HG03457 (cell line): ENCODE data around the gene MCL1.
"Not testable (repeated sequence)": the region's sequence is repeated elsewhere in the genome, so short reads cannot be mapped to it uniquely, and the experiment has no call there.

Source experiments
- ATAC-seq: cut with Tn5 transposase; IDR thresholded peaks from one replicate; pipeline ENCODE4 v1.9.1; 2021; ENCODE audit warnings: moderate number of reproducible peaks; ENCODE audit not compliant: unreplicated experiment

MCL1 gene

GRCh38 chr1:150579110-150579944 is at the start of gene MCL1:
Gene MCL1 (minus strand): TSS chr1:150579610. CDS start chr1:150579530, 80 bp downstream.
- ATAC-seq, result peak; percentile 70

DNA sequence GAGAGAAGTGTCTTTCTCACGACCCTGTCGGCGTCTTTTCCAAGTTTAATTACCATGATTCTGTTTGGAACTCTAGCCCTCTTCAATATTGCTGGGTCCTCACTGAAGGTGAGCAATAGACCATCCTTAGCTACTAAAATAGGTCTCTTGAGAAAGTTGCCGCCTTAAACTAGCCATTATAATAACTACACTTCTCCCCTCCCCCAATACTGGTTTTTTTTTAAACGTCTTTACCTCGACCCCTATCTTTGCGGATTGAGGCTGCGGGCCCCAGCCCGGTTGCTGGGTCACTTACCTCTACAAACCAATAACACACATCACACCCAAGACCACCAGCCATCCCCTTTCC is 49.3 kb upstream of the MCL1 start:
- ATAC-seq, result no peak

DNA sequence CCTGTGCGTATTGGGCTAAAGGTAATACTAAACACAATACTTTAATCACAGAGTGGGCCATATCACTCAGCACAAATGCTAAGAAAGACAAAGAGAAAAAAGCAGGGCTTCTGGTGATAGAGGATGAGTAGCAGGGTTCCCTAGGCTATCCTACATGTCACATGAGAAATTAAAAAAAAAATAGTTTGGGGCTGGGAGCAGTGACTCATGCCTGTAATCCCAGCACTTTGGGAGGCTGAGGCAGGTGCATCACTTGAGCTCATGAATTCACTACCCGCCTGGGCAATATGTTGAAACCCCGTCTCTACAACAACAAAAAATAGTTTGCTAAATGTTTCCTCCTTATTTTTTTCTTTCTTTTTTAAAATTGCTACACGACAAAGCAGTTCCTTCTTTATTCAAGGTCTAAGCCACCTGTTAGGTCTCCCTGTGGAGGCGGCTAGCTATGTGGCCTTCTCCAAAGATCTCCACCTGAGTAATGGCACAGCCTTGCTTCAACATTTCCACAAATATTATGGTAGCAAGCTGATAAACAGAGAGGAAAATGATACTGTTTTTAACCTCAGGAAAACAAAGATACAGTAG is 48.5 kb upstream of the MCL1 start:
- ATAC-seq, result no peak

GRCh38 chr1:150626150-150626549 is 46.7 kb upstream of the MCL1 start:
- no peak for ATAC-seq

GRCh38 chr1:150624546-150624945 is 45.1 kb upstream of the MCL1 start:
- not testable (repeated sequence) for ATAC-seq

DNA sequence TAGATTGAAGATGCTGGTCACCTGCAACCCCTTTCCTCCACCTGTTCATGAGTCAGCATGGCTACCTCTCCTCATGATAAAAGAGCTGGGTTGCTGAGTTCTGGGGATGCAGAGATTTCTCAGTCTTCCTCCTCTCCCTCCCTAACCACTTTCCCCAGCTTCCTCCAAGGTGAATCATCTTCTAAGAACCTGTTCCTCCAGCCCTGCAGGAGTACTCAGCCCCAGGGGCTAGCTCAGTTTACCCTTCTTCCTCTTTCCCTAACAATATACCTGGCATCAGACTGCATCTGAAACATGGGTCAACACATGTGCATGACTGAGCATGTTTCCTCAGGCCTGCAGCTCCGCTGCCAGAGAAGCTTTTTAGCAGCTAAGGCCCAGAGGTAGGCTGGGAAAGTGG is 44.7 kb upstream of the MCL1 start:
- ATAC-seq, result not testable (repeated sequence)

- ATAC-seq, result no peak
Observed at GRCh38 chr1:150622303-150622975, 43.0 kb upstream of the MCL1 start.

- ATAC-seq, result no peak
Observed at GRCh38 chr1:150621497-150622302, 42.3 kb upstream of the MCL1 start.

DNA sequence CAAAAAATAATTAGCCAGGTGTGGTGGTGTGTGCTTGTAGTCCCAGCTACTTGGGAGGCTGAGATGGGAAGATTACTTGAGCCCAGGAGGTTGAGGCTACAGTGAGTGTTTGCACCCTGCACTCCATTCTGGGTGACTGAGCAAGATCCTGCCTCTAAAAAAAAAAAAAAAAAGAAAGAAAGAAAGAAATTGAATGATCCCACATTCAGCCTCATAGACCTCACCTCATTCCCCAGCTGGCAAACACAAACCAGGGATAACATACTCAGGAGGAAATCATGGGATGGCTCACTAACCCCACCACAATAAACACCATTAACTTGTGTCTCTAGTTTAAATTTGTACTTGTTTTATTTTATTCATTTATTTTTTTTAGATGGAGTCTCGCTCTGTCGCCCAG is 41.5 kb upstream of the MCL1 start:
- no peak for ATAC-seq

- no peak for ATAC-seq
Observed at GRCh38 chr1:150619576-150620509, 40.4 kb upstream of the MCL1 start.

- no peak for ATAC-seq
Observed at GRCh38 chr1:150615346-150616201, 36.2 kb upstream of the MCL1 start.

DNA sequence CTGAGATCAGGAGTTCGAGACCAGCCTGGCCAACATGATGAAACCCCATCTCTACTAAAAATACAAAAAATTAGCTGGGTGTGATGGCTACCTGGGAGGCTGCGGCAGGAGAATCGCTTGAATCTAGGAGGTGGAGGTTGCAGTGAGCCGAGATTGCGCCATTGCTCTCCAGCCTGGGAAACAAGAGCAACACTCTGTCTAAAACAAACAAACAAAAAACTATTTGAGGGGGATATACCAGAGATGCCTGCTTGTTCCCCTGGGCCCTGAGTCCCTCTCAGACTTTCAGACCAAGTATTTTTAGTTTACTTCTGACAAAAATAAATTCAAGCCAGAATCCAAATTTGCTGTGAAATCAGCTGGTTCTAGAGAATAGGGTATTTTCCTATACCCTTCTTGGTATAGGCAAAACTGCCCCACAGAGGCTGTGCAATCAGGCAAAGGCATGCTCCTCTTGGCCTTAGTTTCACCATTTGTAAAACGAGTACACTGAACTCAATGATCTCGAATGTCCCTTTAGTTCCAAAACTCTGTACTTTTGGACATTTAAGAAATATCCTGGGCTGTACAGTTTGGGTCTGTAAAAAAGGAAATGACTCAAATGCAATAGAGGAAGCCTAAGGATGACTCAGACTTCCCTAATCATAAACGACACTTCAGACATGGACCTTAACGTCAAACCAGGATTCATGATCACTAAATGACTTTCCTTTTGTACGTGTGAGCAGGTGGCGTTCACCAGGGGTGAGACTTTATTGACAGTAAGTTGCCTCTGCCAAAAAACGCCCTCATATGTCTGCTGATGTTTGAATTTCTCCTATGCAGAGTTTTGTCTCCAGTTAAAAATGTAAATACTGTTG is 33.9 kb upstream of the MCL1 start:
- no peak for ATAC-seq

- no peak for ATAC-seq
Observed at GRCh38 chr1:150612014-150612345, 32.6 kb upstream of the MCL1 start.

DNA sequence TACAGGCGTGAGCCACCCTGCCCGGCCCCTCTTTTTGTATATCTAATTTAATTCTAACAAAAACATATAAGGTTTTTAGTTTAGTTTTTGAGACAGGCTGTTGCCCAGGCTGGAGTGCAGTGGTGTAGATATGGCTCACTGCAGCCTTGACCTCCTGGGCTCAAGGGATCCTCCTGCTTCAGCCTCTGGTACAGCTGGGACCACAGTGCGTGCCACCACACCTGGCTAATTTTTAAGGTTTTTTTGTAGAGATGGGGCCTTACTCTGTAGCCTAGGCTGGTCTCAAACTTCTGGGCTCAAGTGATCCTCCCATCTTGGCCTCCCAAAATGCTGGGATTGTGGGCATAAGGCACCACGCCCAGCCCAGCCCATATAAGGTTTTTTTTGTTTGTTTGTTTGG is 31.2 kb upstream of the MCL1 start:
- ATAC-seq, result no peak

- no peak for ATAC-seq
Observed at GRCh38 chr1:150609732-150610131, 30.3 kb upstream of the MCL1 start.

GRCh38 chr1:150606463-150607142 is 27.2 kb upstream of the MCL1 start:
- no peak for ATAC-seq

DNA sequence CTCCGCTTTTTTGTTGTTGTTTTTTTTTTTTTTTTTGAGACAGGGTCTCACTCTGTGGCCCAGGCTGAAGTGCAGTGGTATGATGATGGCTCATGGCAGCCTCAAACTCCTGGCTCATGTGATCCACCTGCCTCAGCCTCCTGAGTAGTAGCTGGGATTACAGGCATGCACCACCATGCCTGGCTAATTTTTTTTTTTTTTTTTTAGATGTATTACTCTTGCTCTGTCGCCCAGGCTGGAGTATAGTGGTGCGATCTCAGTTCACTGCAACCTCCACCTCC is 26.0 kb upstream of the MCL1 start:
- ATAC-seq, result not testable (repeated sequence)

DNA sequence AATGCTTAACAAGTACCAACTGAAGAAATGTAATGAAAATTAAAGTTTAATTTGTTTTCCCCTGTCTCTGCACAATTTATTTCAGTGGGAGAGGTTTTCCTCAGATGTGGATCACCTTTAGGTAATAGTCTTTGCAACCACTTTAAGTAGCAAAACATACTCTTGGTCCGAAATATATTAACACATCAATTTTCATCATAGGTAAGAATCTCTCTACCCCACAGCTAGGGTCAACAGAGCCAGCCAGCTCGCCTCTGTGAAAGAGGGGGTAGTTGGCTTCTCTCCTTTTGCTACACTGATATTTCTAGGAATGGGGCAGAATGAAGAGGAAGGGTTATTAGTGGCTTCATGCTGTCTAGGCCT is 24.8 kb upstream of the MCL1 start:
- no peak for ATAC-seq
